Endothelial cell of umbilical vein (primary cell): ENCODE measurements around the gene MAF. TPM values are rescaled to one million over a fixed set of nuclear protein-coding genes. Genes with fewer than 3 reads are reported as not detected.

Experiments
- BruUV-seq: library from RNA; stranded (reverse); fragments of 400-500 nt; replicated peaks from 2 replicates; lab custom pipeline; 2021; lab: Mats Ljungman, UMichigan
- CTCF ChIA-PET: fragments of 300-600, 350-600 bp; sonication (Branson Sonifier 250); formaldehyde crosslinking; loops from one replicate; lab custom pipeline; 2021; ENCODE audit warnings: antibody characterized with exemption, inconsistent platforms; lab: Charles Lee
- POLR2A ChIA-PET: fragments of 300-600, 350-600 bp; sonication (Branson Sonifier 250); formaldehyde crosslinking; loops from one replicate; lab custom pipeline; 2021; ENCODE audit warnings: antibody characterized with exemption, inconsistent platforms; lab: Charles Lee
- DNase-seq: peaks from one replicate; pipeline ENCODE4 v3.0.0-alpha.2; 2011; ENCODE audit warnings: low read depth, low spot score
- FAIRE-seq: peaks from 2 replicates; lab custom pipeline; 2011; peaks lifted over from hg19 to GRCh38; lab: Jason Lieb, UNC
- H2AFZ ChIP-seq: 2 replicates; pipeline ENCODE4 v1.6.0; 2012; ENCODE audit warnings: low read depth, low read length, control low read depth, inconsistent platforms
- H3K27ac ChIP-seq: 2 replicates; pipeline ENCODE4 v1.5.1; 2011; ENCODE audit warnings: low read depth, mild to moderate bottlenecking, control low read depth, low read length, moderate library complexity; ENCODE audit not compliant: insufficient read depth
- H3K27me3 ChIP-seq, 2 experiments: 2 replicates each; pipeline versions ENCODE4 v1.6.0 to v1.6.1; 2011; ENCODE audit warnings: low read length in 2 of 2, mixed read lengths in 1 of 2; ENCODE audit not compliant: control insufficient read depth in 2 of 2, insufficient read depth in 2 of 2
- H3K36me3 ChIP-seq, 2 experiments: 2 replicates in 1 of 2; 3 replicates in 1 of 2; pipeline ENCODE4 v1.5.1; 2011; ENCODE audit warnings: low read length in 2 of 2, mild to moderate bottlenecking in 1 of 2, moderate library complexity in 1 of 2; ENCODE audit not compliant: control insufficient read depth in 2 of 2, insufficient read depth in 2 of 2; ENCODE audit errors: extremely low read depth in 1 of 2
- H3K4me1 ChIP-seq: 3 replicates; pipeline ENCODE4 v1.5.1; 2011; ENCODE audit warnings: mild to moderate bottlenecking, low read length; ENCODE audit not compliant: control insufficient read depth, insufficient read depth; ENCODE audit errors: extremely low read depth
- H3K4me2 ChIP-seq: 2 replicates; pipeline ENCODE4 v1.6.1; 2011; ENCODE audit warnings: low read length, control low read depth, mixed read lengths; ENCODE audit not compliant: insufficient read depth
- H3K4me3 ChIP-seq, 3 experiments: fragments of 200-600 bp in 1 of 3; sonication (generic), shearing (Covaris generic) in 1 of 3; replicated peaks in 1 of 3; 2 replicates each; pipeline ENCODE4 v1.5.1; 2011 to 2016; ENCODE audit warnings: control low read depth in 3 of 3, low read length in 3 of 3, mild to moderate bottlenecking in 2 of 3, inconsistent platforms in 1 of 3, low read depth in 1 of 3, moderate library complexity in 1 of 3; ENCODE audit not compliant: insufficient read depth in 1 of 3
- H3K79me2 ChIP-seq: 2 replicates; pipeline ENCODE4 v1.6.0; 2012; ENCODE audit warnings: low read length, inconsistent platforms; ENCODE audit not compliant: control insufficient read depth, insufficient read depth
- H3K9ac ChIP-seq: replicated peaks from 2 replicates; pipeline ENCODE3; 2011; ENCODE audit warnings: low read length, control low read depth; ENCODE audit not compliant: insufficient read depth; ENCODE audit errors: extremely low read depth
- H3K9me1 ChIP-seq: replicated peaks from 3 replicates; pipeline ENCODE4 v1.6.0; 2011; ENCODE audit warnings: mild to moderate bottlenecking, low read length; ENCODE audit not compliant: control insufficient read depth, insufficient read depth; ENCODE audit errors: extremely low read depth
- H3K9me3 ChIP-seq: replicated peaks from 2 replicates; pipeline ENCODE4 v1.5.1; 2012; ENCODE audit warnings: low read length, inconsistent platforms; ENCODE audit not compliant: control insufficient read depth, insufficient read depth
- H4K20me1 ChIP-seq: replicated peaks from 2 replicates; pipeline ENCODE3; 2011; ENCODE audit warnings: mild to moderate bottlenecking, low read length; ENCODE audit not compliant: control insufficient read depth, insufficient read depth; ENCODE audit errors: extremely low read depth
- EZH2 ChIP-seq: IDR thresholded peaks from 2 replicates; pipeline ENCODE4 v1.6.1; 2012; ENCODE audit warnings: borderline replicate concordance, low read depth, mild to moderate bottlenecking, moderate library complexity, low read length, inconsistent platforms; ENCODE audit not compliant: severe bottlenecking
- FOS ChIP-seq: IDR thresholded peaks from 2 replicates; pipeline ENCODE4 v1.6.1; 2011; ENCODE audit warnings: mild to moderate bottlenecking, low read length, moderate library complexity, borderline replicate concordance; ENCODE audit not compliant: insufficient read depth
- GATA2 ChIP-seq: IDR thresholded peaks from 2 replicates; pipeline ENCODE4 v1.7.0; 2011; ENCODE audit warnings: low read depth, mild to moderate bottlenecking, moderate library complexity, mixed read lengths, low read length; ENCODE audit not compliant: insufficient read length, insufficient read depth
- JUN ChIP-seq: IDR thresholded peaks from 2 replicates; pipeline ENCODE4 v1.6.1; 2011; ENCODE audit warnings: borderline replicate concordance, low read depth; ENCODE audit not compliant: insufficient read length, insufficient read depth
- MAX ChIP-seq: IDR thresholded peaks from 2 replicates; pipeline ENCODE4 v1.6.1; 2011; ENCODE audit not compliant: insufficient read depth, insufficient read length
- MYC ChIP-seq: IDR thresholded peaks from one replicate; pipeline ENCODE4 v1.6.1; 2011; ENCODE audit warnings: mild to moderate bottlenecking, low read depth, low read length
- POLR2A ChIP-seq: IDR thresholded peaks from 2 replicates; pipeline ENCODE4 v1.6.1; 2012; ENCODE audit warnings: low read depth, mild to moderate bottlenecking, control low read depth, low read length
- POLR2AphosphoS5 ChIP-seq: IDR thresholded peaks from 2 replicates; pipeline ENCODE4 v1.6.1; 2012; ENCODE audit warnings: low read depth, mild to moderate bottlenecking, control low read depth, low read length, moderate library complexity; ENCODE audit not compliant: insufficient read depth
- dilution Hi-C: fragments of 300-500 bp; cut with MboI; formaldehyde crosslinking; loops from one replicate; pipeline ENCODE4 v1.15.0; 2019; ENCODE audit warnings: low sequenced_read_pairs; ENCODE audit not compliant: extremely low pct_ligation_motif_present
- intact Hi-C: fragments of 100-400 bp; cut with micrococcal nuclease; formaldehyde crosslinking; loops from one replicate; pipeline ENCODE4 v1.10.0; 2022
- polyA plus RNA-seq, 4 experiments: library from polyadenylated mRNA; depleted of rRNA in 3 of 4; stranded (reverse) in 3 of 4; unstranded in 1 of 4; fragments of >200 nt; gene quantifications; 2 replicates each; pipeline versions ENCODE4 v1.2.1 to v1.2.3, GENCODE V29; 2011 to 2012; ENCODE audit warnings: missing spikeins in 1 of 4
- total RNA-seq: library from RNA; stranded (reverse); gene quantifications from 2 replicates; pipeline ENCODE4 v1.2.3, GENCODE V29; 2021

MAF gene
- total and polyA plus RNA-seq, 2 donors (not counting 3 experiments of a cell fraction or from before 2014, with no cell fraction given): 0.04 to 0.33 TPM

- H3K4me3 ChIP-seq: no peak overlapping the region
- intact Hi-C loops: no loop called here
- BruUV-seq: no TSS peak
- DNase-seq (no peak), FAIRE-seq (no peak)
- H3K4me1 ChIP-seq: no peaks in the 10 kb centered on the region
- no peaks in the 10 kb centered on the region for H3K27me3 ChIP-seq
- ChIA-PET POLR2A (no interaction called here), CTCF (no interaction called here)
- H3K27ac ChIP-seq: no peak overlapping the region
- TF ChIP-seq MAX (no peak), JUN (no peak), EZH2 (no peak), POLR2A (no peak), GATA2 (no peak), MYC (no peak), FOS (no peak)
- dilution Hi-C loops: no loop called here
- no peak overlapping the region for H2AFZ ChIP-seq
- H3K9me1 ChIP-seq: no peaks in the 10 kb centered on the region
- H4K20me1 ChIP-seq: no peaks in the 10 kb centered on the region
- H3K9me3 ChIP-seq: peaks cover 3% of the 10 kb centered on the region
- H3K36me3 ChIP-seq: no peaks in the 10 kb centered on the region
- no peak overlapping the region for H3K9ac ChIP-seq
- H3K4me2 ChIP-seq: no peak overlapping the region
- H3K79me2 ChIP-seq: no peaks in the 10 kb centered on the region
Measured at GRCh38 chr16:79628501-79628975, 28.0 kb upstream of the MAF start.

GRCh38 chr16:79627092-79627491 is 26.6 kb upstream of the MAF start:
- Histone ChIP-seq H3K9me1 (no peaks in the 10 kb centered on the region), H3K9ac (no peak overlapping the region), H4K20me1 (no peaks in the 10 kb centered on the region), H3K79me2 (no peaks in the 10 kb centered on the region), H3K27ac (no peak overlapping the region), H3K4me3 (no peak overlapping the region), H3K4me2 (no peak overlapping the region), H3K9me3 (peaks cover 3% of the 10 kb centered on the region), H2AFZ (no peak overlapping the region), H3K36me3 (no peaks in the 10 kb centered on the region), H3K4me1 (no peaks in the 10 kb centered on the region), H3K27me3 (no peaks in the 10 kb centered on the region)
- DNase-seq (no peak), FAIRE-seq (no peak)
- intact Hi-C loops: no loop called here
- TF ChIP-seq FOS: no peak
- no peak for TF ChIP-seq JUN
- TF ChIP-seq MYC: no peak
- TF ChIP-seq POLR2A: no peak
- no peak for TF ChIP-seq POLR2AphosphoS5
- dilution Hi-C loops: no loop called here
- no TSS peak for BruUV-seq
- ChIA-PET CTCF (no interaction called here), POLR2A (no interaction called here)
